HG02759 (cell line): ENCODE results near the gene HCFC1.

Experiments used
- ATAC-seq: cut with Tn5 transposase; IDR thresholded peaks from one replicate; pipeline ENCODE4 v1.9.1; 2021; ENCODE audit warnings: mild to moderate bottlenecking, moderate library complexity; ENCODE audit not compliant: unreplicated experiment

Gene HCFC1

DNA sequence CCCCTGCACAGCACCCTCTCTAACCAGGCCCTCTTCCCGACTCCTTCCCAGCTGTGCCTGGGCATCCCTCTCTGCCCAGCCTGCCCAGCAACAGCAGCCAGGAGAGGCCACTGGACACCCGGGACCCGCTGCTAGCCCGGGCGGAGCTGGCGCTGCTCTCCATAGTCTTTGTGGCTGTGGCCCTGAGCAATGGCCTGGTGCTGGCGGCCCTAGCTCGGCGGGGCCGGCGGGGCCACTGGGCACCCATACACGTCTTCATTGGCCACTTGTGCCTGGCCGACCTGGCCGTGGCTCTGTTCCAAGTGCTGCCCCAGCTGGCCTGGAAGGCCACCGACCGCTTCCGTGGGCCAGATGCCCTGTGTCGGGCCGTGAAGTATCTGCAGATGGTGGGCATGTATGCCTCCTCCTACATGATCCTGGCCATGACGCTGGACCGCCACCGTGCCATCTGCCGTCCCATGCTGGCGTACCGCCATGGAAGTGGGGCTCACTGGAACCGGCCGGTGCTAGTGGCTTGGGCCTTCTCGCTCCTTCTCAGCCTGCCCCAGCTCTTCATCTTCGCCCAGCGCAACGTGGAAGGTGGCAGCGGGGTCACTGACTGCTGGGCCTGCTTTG lies 66.0 kb downstream of the HCFC1 start:
- ATAC-seq = no peak

DNA sequence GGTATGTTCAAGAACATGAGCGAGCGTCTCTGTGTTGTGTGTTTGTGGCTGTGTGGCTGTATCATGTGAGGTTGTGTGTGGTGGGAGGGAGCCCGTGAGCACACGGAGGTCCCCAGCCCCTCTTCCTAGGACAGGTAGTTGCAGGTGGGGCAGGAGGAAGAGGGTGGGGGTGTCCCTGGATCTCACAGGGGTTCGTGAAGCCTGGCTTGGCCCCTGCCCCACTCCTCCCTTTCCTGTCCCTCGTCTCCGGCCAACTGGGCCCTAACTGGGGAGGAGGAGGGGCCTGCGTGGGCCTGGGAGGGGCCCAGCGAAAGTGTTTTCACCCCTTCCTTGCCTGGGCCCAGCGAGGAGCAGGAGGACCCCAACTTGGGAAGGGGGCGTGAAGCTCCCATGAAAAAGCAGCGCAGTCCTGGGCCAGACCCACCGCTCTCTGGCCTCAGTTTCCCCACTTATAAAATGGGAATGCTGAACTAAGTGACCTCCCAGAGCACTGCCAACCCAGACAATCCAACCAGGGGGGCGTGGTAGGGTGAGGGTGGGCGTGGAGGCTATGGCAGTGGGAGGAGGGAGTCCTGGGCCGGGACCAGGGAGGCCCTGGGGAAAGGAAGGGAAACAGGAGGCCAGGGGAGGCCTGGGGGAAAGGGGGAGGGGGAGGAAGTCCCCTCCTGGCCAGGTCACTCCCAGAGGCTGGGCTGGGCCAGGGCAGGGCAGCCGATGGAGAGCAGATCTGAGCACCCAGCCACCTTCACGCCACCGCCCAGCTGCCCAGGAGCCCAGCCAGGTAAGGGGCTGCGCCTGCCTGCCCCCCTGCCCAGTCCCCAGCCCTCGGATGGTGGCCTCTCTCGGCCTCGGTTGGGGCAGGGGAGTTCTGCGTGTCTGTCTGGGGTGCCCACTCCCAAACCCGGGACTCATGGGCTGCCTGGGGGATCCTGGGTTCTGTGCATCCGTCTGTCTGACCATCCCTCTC lies 67.3 kb downstream of the HCFC1 start, which contains the start of gene AVPR2:
TSS of gene AVPR2 (plus strand) at position 683 of the 967 bp plus-strand sequence. CDS start 473 bp downstream, outside the sequence.
- ATAC-seq = no peak

- no peak for ATAC-seq
These were observed 68.2 kb downstream of the HCFC1 start for GRCh38 chrX:153903238-153903980.

DNA sequence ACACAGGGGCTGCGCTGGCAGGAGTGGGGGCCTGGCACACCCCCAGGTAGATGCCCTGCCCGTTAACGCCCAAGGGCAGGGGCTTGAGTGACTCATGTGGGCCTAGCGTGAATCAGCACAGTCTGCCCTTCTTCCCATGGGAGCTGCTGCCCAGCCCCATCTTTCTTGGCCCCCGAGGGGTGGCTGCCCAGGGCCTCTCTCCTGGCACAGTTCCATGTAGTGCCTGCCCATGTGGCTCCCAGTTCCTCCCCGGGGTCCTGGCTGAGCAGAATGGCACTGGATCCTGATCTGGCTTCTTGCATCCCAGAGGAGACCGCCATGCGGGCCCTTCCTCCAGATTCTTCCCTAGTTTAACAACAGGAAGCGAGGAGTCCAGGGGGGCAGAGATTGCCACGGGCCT lies 69.2 kb downstream of the HCFC1 start:
- ATAC-seq = no peak

DNA sequence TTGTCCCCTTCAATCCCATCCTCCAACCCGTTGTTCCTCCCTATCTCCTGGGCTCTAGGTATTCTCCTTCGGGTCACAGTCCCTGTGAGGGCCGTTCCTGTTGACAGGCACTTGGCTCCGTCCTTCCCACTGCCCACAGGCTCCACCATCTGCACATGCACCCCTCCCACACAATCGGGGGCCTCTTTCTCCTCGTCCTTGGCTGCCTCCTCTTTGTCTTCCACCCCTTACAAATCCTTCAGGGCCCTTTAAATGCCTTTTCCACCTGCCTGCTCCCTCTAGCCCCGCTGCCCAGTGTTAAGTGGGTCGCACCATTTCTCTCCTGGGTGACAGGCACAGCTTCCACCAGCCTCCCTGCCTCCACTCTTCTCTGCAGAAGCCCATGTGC lies 69.9 kb downstream of the HCFC1 start:
- no peak for ATAC-seq

- peak; percentile 82 for ATAC-seq
These were observed 70.5 kb downstream of the HCFC1 start for GRCh38 chrX:153900831-153901752.

DNA sequence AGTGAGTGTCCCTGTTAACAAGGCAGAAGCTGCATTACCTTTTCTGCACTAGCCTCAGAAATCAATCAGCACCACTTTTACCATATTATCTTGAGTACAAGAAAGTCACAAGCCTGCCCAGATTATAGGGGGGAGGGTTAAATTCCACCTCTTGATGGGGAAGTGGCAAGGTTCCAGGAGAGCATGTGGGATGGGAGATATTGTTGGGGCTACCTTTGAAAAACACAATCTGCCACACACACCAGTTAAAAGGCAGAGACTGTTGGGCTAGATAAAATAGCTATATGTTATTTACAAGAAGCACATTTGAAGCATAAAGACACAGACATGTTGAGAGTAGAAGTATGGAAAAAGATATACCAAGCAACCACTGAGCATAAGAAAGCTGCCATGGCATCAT lies 73.7 kb downstream of the HCFC1 start:
- ATAC-seq = no peak
